GM12891 (cell line): ENCODE results near the gene SAMD4B.

Experiments used
- POLR2A ChIP-seq: IDR thresholded peaks from 2 replicates; pipeline ENCODE4 v1.6.1; 2011; ENCODE audit warnings: low read depth, low read length, control low read depth
- POU2F2 ChIP-seq: IDR thresholded peaks from 2 replicates; pipeline ENCODE4 v1.6.1; 2011; ENCODE audit warnings: low read depth, mild to moderate bottlenecking, control low read depth, low read length, moderate library complexity
- SPI1 ChIP-seq: IDR thresholded peaks from 2 replicates; pipeline ENCODE4 v1.6.1; 2011; ENCODE audit warnings: low read depth, low read length, control low read depth

DNA sequence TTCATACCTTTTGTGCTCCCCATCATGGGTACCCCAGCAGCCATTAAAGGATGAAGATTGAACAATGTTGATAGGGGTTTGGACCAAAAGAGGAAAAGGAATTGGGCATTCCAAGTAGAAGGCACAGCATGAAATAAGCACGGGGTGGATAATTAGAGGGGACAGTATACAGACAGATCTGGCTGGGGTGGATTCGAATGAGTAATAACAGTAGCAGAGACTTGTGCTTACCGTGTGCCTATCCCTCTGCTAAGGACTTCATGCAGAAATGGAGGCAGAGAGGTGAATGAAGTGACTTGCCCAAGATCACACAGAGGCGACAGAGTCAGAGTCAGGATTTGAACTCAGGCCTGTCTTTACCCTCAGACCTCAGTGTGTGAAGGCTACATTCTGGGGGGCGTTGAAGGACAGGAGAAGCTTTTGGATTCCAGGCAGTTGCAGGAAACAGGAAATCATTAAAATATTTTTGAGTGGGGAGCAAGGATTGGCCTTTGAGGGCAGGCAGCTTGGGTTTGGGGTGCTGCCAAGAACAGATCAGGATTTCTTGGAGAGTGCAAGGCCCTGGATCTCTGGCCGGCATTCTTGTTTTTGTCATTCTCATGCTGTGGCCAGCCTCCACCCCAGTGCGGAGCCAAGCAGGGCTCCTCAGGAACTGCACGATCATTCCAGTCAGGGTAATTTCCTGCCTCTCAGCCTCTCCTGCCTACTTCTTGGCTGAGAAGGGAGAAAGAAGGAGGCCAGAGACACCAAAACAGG, 30.0 kb downstream of the SAMD4B start:
- no peak for TF ChIP-seq POLR2A
- no peak for TF ChIP-seq SPI1
- TF ChIP-seq POU2F2: no peak
